ENCODE results near the gene C13orf42.

The C13orf42 gene

GRCh38 chr13:51064753-51065152, 46.3 kb downstream of the C13orf42 start:
- CTCF ChIA-PET: no interaction called here
- DNase-seq (ENCODE audit: low spot score): no peak
- TF ChIP-seq CTCF (conservative IDR thresholded peaks at IDR 0.05; ENCODE audit: low read depth): no peak
- POLR2A ChIA-PET (ENCODE audit: low non-redundant PET): no interaction called here
- H3K27ac ChIP-seq: no peak overlapping the region

GRCh38 chr13:51063909-51064308, 47.2 kb downstream of the C13orf42 start:
- ChIA-PET CTCF (no interaction called here), POLR2A (ENCODE audit: low non-redundant PET) (no interaction called here)
- no peak overlapping the region for H3K27ac ChIP-seq
- no peak for TF ChIP-seq CTCF (conservative IDR thresholded peaks at IDR 0.05; ENCODE audit: low read depth)
- no peak for DNase-seq (ENCODE audit: low spot score)

GRCh38 chr13:51058461-51059167, 52.5 kb downstream of the C13orf42 start:
- CTCF ChIA-PET: interaction anchor here (0.6 to 0.7 kb wide), 2 partner anchors 67 to 473 kb away, joined by 3 to 4 read pairs; no protein-coding TSS in a partner anchor
- POLR2A ChIA-PET (ENCODE audit: low non-redundant PET): no interaction called here
- no peak overlapping the region for H3K27ac ChIP-seq
- DNase-seq (ENCODE audit: low spot score): no peak
- no peak for TF ChIP-seq CTCF (conservative IDR thresholded peaks at IDR 0.05; ENCODE audit: low read depth)

- CTCF ChIA-PET: interaction anchor here (0.6 kb wide), 1 partner anchor 472 kb away, joined by 4 read pairs; no protein-coding TSS in a partner anchor
Observed at GRCh38 chr13:51057906-51058305, 53.2 kb downstream of the C13orf42 start.

GRCh38 chr13:51057001-51057400, 54.1 kb downstream of the C13orf42 start:
- CTCF ChIA-PET: interaction anchor here (0.7 kb wide), 1 partner anchor 596 kb away, joined by 3 read pairs; no protein-coding TSS in a partner anchor
- no peak overlapping the region for H3K27ac ChIP-seq
- POLR2A ChIA-PET (ENCODE audit: low non-redundant PET): no interaction called here
- TF ChIP-seq CTCF (conservative IDR thresholded peaks at IDR 0.05; ENCODE audit: low read depth): no peak
- DNase-seq (ENCODE audit: low spot score): no peak

More at GRCh38 chr13:51057906-51058305, 53.2 kb downstream of the C13orf42 start:
- no peak for DNase-seq (ENCODE audit: low spot score)
- no peak for TF ChIP-seq CTCF (conservative IDR thresholded peaks at IDR 0.05; ENCODE audit: low read depth)
- H3K27ac ChIP-seq: no peak overlapping the region
- POLR2A ChIA-PET (ENCODE audit: low non-redundant PET): no interaction called here

- CTCF ChIA-PET: interaction anchor here (0.6 kb wide), 1 partner anchor 30 kb away, joined by 4 read pairs; no protein-coding TSS in a partner anchor
- POLR2A ChIA-PET (ENCODE audit: low non-redundant PET): no interaction called here
- no peak for TF ChIP-seq CTCF (conservative IDR thresholded peaks at IDR 0.05; ENCODE audit: low read depth)
- H3K27ac ChIP-seq: no peak overlapping the region
- DNase-seq (ENCODE audit: low spot score): no peak
Observed at GRCh38 chr13:51052581-51052980, 58.5 kb downstream of the C13orf42 start.
